Esophagus squamous epithelium (tissue), 4 donors: ENCODE measurements around the gene DUS2.
A peak's percentile ranks its signal among the peaks of the same experiment; 100 is the strongest.

ENCODE experiments used
- POLR2A ChIP-seq, 4 donors: fragments of 450-650 bp; IDR thresholded peaks; one replicate each; pipeline ENCODE4 v1.6.1; 2017; ENCODE audit warnings: antibody characterized with exemption in 4 of 4, mild to moderate bottlenecking in 4 of 4, moderate library complexity in 3 of 4
- TF ChIP-seq, protein P1 (sequence below), 6 experiments: fragments of 450-650 bp in 4 of 6; fragments of 200-600 bp in 2 of 6; sonication (generic) in 2 of 6; IDR thresholded peaks; one replicate each; pipeline ENCODE4 v1.5.1; 2016 to 2019; ENCODE audit warnings: antibody characterized with exemption in 6 of 6, mild to moderate bottlenecking in 4 of 6, moderate library complexity in 4 of 6

DNA sequence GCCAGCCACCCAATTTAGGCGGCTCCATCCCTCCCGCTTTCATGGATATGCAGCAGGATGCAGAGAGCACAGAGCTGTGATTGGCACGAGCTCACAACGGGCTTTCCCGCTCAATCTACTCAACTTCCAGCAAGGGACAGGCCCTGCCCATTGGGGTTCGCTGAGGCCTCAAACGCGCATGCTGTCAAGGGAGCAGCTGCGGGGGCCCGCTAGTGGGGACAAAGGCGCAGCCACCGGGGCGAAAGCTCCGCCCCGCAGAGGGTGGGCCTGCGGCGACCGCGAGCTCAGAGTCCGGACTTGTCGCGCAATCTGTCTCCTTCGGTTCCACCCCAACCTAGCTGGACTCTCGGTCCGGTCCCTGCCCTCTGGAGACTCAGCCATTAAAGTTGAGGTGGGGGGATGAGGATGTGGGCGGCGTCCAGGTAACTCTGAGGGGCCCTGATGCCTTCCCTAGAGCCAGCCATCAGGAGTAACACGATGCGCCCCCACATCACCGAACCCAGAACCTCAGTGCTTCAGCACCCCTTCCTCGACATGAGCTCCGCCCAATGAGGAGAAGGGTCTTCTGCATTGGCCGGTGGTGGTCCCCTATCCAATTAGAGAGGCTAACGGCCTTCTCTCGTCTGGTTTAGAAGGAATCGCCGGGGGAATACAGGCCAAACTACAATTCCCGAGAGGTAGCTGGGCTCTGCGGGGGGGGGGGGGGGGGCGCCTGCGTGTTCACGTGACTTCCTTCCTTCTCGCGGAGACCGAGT is 61.6 kb downstream of the DUS2 start:
- TF ChIP-seq, protein P1, sequence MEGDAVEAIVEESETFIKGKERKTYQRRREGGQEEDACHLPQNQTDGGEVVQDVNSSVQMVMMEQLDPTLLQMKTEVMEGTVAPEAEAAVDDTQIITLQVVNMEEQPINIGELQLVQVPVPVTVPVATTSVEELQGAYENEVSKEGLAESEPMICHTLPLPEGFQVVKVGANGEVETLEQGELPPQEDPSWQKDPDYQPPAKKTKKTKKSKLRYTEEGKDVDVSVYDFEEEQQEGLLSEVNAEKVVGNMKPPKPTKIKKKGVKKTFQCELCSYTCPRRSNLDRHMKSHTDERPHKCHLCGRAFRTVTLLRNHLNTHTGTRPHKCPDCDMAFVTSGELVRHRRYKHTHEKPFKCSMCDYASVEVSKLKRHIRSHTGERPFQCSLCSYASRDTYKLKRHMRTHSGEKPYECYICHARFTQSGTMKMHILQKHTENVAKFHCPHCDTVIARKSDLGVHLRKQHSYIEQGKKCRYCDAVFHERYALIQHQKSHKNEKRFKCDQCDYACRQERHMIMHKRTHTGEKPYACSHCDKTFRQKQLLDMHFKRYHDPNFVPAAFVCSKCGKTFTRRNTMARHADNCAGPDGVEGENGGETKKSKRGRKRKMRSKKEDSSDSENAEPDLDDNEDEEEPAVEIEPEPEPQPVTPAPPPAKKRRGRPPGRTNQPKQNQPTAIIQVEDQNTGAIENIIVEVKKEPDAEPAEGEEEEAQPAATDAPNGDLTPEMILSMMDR (IDR thresholded peaks at IDR 0.05), result peak in 2 of 6 experiments; percentile 11 to 26
- TF ChIP-seq POLR2A (IDR thresholded peaks at IDR 0.05), result peak in 1 of 4 donors; percentile 63
